DMS153 treated with DMSO at 0.1 percent for 48 hours (cell line): ENCODE results near the gene FAM210B.
"Not testable (repeated sequence)": the region's sequence is repeated elsewhere in the genome, so short reads cannot be mapped to it uniquely, and the experiment has no call there.

Experiments used
- DNase-seq: peaks from one replicate; lab custom pipeline; 2025; ENCODE audit not compliant: unreplicated experiment; lab: John Stamatoyannopoulos, UW

FAM210B gene, protein sequence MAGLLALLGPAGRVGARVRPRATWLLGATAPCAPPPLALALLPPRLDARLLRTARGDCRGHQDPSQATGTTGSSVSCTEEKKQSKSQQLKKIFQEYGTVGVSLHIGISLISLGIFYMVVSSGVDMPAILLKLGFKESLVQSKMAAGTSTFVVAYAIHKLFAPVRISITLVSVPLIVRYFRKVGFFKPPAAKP

DNA sequence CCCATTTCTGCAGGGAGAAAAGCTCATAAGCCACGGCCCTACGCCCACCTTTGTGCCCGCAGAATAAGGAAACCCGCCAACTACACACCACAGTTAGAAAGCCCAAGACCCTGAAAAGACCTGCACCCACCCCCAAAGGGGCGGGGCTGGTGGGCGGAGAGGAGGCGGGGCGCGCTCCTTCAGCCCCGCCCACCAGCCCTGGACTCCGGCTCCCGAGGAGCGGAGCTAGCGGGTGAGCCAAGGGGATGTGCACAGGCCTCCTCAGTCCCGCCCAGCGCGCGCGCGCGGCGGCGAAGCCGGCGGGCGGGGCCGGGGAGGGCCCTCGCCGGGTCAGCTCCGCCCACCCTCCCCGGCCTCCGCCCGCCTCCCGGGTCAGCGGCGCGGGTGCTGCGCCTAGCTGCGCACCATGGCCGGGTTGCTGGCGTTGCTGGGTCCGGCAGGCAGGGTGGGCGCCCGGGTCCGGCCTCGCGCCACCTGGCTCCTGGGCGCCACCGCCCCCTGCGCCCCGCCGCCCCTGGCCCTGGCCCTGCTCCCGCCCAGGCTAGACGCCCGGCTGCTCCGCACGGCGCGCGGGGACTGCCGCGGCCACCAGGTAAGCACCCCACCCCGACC lies at the start of gene FAM210B:
FAM210B (plus strand) TSS at position 375 of the 612 bp plus-strand sequence; CDS start at position 407, 32 bp downstream.
- DNase-seq: peak; percentile 66

DNA sequence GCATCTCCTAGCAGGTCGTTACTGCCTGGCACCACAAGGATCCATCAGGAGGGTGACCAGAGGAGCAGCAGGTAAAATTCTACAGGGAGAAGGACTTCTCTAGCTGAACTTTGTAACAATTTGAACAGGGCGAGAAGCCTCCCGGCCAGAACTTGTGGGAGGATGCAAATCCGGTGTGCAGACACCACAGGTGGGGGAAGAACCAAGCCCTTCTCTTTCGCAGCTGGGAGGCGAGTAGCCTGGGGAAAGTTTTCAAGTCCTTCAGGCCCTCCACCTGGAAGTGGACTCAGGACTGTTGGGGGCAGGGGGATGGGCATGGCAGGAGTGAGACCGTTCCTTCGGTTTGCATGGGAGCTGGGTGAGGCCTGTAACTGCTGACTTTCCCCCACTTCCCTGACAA lies 42.7 kb upstream of the FAM210B start:
- DNase-seq: no peak

DNA sequence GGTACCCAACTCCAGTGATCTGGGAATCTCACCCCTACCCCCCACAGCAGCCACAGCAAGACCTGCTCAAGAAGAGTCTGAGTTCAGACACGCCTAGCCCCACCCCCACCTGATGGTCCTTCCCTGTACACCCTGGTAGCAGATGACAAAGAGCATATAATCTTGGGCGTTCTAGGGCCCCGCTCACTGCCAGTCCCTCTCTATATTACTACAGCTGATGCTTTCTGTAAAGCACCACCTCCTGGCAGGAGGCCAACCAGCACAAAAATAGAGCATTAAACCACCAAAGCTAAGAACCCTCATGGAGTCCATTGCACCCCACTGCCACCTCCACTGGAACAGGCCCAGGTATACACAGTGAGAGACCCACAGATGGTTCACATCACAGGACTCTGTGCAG lies 42.3 kb upstream of the FAM210B start:
- no peak for DNase-seq

- DNase-seq: no peak
Observed at GRCh38 chr20:56322681-56323080, 36.1 kb upstream of the FAM210B start.

DNA sequence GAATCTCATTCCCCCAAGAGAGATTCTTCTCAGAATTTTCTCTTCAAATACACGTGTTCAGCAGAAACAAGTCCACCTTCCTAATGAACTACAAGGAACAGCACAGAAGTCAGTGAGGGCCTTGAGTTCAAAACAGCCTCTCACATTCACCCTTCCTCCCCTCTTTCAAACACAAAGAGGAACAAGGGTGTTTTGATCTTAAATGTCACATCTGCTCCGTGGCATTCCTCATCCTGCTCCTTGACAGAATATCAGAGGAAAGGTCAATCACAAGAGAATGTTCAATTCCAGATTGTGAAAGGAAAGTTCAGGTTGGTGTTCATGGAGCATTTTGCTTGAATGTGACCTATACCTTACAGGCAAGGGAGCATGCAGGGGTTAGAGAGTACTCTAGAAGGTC lies 35.6 kb upstream of the FAM210B start:
- no peak for DNase-seq

DNA sequence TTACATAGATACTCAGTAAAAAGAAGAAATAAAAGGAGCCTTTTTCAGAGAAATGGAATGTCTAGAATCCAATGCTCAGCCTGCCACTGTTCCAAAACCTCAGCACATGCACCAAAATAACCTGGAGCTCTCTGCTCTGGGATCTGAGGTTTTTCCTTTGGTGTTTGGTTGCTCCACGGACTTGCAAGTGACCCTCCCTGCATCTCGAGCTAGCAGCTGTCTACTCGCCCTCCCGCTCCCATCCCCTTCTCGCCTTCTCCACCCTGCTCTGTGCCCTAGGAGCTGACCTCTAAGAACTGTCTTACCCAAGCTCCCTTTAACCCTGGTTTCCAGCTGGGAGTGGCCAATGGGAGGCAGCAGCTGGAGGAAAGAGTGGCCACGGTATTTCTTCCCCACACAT lies 35.1 kb upstream of the FAM210B start:
- DNase-seq: no peak

- no peak for DNase-seq
Observed at GRCh38 chr20:56324806-56325205, 34.0 kb upstream of the FAM210B start.

- no peak for DNase-seq
Observed at GRCh38 chr20:56328861-56329260, 29.9 kb upstream of the FAM210B start.

DNA sequence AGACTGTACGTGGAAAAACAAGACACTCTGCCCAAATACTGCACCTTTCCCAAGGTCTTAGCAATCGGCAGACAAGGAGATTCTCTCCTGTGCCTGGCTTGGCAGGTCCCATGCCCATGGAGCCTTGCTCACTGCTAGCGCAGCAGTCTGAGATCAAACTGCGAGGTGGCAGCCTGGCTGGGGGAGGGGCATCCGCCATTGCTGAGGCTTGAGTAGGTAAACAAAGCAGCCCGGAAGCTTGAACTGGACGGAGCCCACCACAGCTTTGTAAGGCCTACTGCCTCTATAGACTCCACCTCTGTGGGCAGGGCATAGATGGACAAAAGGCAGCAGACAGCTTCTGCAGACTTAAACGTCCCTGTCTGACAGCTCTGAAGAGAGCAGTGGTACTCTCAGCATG lies 22.1 kb upstream of the FAM210B start:
- not testable (repeated sequence) for DNase-seq

GRCh38 chr20:56342783-56343182 lies 16.0 kb upstream of the FAM210B start:
- no peak for DNase-seq

DNA sequence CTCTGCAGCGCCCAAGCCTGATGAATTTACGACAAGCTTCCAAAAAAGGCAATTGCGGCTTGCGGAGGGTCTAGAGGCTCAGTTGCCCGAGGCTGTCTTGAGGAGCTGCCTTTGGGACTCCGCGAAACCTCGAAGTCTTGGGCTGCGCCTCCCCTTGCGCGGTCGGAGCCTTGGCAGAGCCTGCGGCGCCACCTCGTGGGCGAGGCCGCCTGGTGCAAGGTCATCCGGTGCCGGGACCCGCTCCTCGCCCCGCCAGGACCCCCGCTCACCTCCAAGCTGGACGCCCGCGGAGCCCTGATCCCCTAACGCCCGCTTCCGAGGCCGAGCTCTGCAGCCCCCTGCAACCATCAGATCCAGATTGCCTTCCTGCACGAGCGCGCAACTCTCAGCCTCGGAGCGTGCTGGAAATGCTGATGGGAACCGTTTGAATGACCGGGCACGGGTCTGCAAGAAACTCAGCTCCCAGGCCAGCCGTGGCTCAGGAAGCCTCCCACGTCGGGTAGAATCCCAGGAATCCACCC lies 14.9 kb upstream of the FAM210B start:
- no peak for DNase-seq

- DNase-seq: no peak
Observed at GRCh38 chr20:56345911-56346310, 12.9 kb upstream of the FAM210B start.

DNA sequence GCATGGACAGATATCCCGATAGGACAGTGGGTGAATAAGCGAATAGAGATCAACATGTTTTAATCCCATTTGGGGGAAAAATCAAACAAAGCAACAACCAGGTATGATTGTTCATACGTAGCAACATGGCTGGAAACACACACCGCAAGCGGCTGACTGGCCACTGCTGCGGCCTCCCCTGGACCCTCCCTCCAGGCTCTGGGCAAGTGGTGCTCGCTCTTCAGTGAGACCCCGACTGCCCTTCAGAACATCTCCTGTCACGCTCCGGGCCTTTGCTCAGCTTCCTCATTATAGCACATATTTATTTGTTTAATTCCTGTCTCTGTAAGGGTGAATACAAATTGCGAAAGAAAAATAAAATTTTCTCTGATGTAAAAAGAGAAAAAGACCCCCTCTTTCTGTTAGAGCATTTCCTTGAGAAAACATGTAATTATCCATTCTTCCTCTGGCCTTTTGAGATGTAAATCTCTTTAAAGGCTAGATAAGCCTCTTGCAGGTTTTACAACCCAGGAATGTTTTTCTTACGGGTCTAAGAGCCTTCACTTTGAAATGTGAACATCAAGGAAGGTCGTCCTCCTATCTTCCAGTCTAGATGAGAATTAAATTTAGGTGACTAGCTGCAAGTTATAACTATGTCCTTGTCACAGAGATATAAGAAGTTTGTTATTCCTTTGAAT lies 11.0 kb upstream of the FAM210B start:
- DNase-seq: no peak

- no peak for DNase-seq
Observed at GRCh38 chr20:56348305-56348693, 10.5 kb upstream of the FAM210B start.

DNA sequence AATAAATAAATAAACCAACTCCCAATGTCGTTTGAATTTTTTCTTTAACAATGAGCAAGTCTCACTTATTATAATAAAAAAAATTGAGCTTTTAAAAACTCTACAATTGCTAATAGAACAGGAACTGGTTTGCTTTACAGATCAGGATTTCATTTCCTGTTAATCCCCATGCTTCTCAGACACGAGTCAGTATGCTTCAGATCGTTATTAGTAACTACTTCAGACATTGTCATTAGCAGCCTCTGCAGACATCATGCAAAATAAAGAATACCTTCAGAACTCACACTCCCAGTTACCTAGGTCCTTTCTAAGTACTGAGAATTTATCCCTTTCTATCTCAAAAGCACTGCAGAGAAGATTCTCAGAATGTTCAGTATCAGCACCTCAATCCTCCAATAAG lies 10.0 kb upstream of the FAM210B start:
- no peak for DNase-seq

GRCh38 chr20:56350842-56351241 lies 7.9 kb upstream of the FAM210B start:
- DNase-seq: no peak

- DNase-seq: no peak
Observed at GRCh38 chr20:56352345-56353055, 6.3 kb upstream of the FAM210B start.

- no peak for DNase-seq
Observed at GRCh38 chr20:56353356-56353755, 5.4 kb upstream of the FAM210B start.

GRCh38 chr20:56358070-56358469 lies 704 bp upstream of the FAM210B start:
- DNase-seq: no peak

DNA sequence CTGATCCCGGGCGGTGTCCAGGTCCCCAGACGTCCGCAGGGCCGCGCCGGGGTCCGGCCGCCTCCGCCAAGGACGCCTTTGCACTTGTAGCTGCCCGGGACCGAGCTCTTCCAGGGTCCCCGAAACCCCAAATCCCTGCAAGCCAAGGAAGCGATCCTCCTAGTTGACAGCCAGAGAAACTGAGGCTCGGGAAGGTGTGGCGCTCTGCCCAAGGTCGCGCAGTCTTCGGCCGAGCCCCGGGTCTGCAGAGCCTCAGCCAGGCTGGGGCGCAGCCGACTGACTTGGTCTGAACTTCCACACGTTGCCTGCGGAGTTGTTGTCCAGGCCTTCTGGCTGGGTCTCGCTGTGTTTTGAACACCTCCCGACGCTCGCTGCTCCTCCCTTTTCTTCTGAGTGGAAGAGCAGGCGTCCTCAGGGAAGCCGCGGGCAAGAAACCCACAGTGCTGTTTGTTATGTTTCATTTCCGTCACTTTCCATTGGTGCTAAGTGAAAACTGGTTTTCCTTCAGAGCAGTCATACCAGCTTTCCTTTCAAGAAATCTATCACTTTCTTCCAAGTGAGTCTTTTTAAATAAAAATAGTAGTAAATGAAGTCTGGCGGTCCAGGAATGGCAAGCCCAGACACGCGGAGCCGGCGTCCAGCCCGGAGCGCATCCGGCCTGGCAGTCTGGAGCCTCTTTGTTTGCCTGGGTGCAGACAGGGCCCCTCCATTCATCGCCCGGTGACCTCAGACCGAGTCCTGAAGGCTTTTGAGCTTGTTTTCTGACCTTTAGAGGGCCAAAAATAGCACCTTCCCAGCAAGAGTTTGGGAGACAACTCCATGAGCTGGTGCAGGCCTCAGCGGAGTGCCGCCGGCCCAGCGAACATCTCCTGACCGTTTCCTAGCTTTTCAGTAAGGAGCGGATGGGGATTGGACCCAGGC lies 698 bp downstream of the FAM210B start:
- DNase-seq: peak; percentile 51
